ENCODE data around the gene RNF2.
"Not testable (repeated sequence)": the region's sequence is repeated elsewhere in the genome, so short reads cannot be mapped to it uniquely, and the experiment has no call there.

The RNF2 gene

GRCh38 chr1:185044981-185045813 lies at the start of gene RNF2:
Gene RNF2, plus strand, starts transcription at chr1:185045558. Its CDS starts 41,996 bp downstream, at chr1:185087554.
- peak within 1 kb of the TSS; percentile 89 to 92 for H3K27ac ChIP-seq
- peaks cover 0 to 16% (median 13%) of the 10 kb centered on the region in 4 donors for H3K4me1 ChIP-seq
- H3K4me3 ChIP-seq: peak within 1 kb of the TSS; percentile 86 to 87
- H3K9me3 ChIP-seq: no peaks in the 10 kb centered on the region
- intact Hi-C loops (cut with DNase I; ENCODE audit: low total_unique reads): loop anchor here (10.0 kb wide), 1 partner anchor 110 kb away; the partner anchor contains the start of genes SWT1 and TRMT1L
- no peak for TF ChIP-seq CTCF (IDR thresholded peaks at IDR 0.05)
- peak; percentile 75 to 86 for DNase-seq
- no peaks in the 10 kb centered on the region for H3K27me3 ChIP-seq
- no peaks in the 10 kb centered on the region for H3K36me3 ChIP-seq

GRCh38 chr1:184999974-185000373 lies 45.4 kb upstream of the RNF2 start:
- H3K9me3 ChIP-seq: not testable (repeated sequence)

GRCh38 chr1:185001312-185001880 lies 44.0 kb upstream of the RNF2 start:
- H3K27ac ChIP-seq; H3K4me3 ChIP-seq; H3K36me3 ChIP-seq; H3K27me3 ChIP-seq; DNase-seq; H3K9me3 ChIP-seq; intact Hi-C loops (cut with DNase I; ENCODE audit: low total_unique reads); H3K4me1 ChIP-seq: not testable (repeated sequence)

More at GRCh38 chr1:184999974-185000373, 45.4 kb upstream of the RNF2 start:
- H3K4me1 ChIP-seq; H3K27me3 ChIP-seq; H3K4me3 ChIP-seq; DNase-seq; H3K36me3 ChIP-seq; intact Hi-C loops (cut with DNase I; ENCODE audit: low total_unique reads); H3K27ac ChIP-seq: not testable (repeated sequence)

GRCh38 chr1:185008838-185009237 lies 36.5 kb upstream of the RNF2 start:
- no peaks in the 10 kb centered on the region for H3K4me1 ChIP-seq
- intact Hi-C loops (cut with DNase I; ENCODE audit: low total_unique reads): no loop called here
- H3K36me3 ChIP-seq: no peaks in the 10 kb centered on the region
- DNase-seq: no peak
- H3K9me3 ChIP-seq: no peaks in the 10 kb centered on the region
- H3K27me3 ChIP-seq: no peaks in the 10 kb centered on the region
- H3K27ac ChIP-seq: no peak overlapping the region
- no peak for TF ChIP-seq CTCF (IDR thresholded peaks at IDR 0.05)
- no peak overlapping the region for H3K4me3 ChIP-seq

GRCh38 chr1:185010361-185010760 lies 35.0 kb upstream of the RNF2 start:
- no peak overlapping the region for H3K4me3 ChIP-seq
- TF ChIP-seq CTCF (IDR thresholded peaks at IDR 0.05): no peak
- intact Hi-C loops (cut with DNase I; ENCODE audit: low total_unique reads): no loop called here

GRCh38 chr1:185014941-185015340 lies 30.4 kb upstream of the RNF2 start:
- no peak overlapping the region for H3K4me3 ChIP-seq
- no peaks in the 10 kb centered on the region for H3K36me3 ChIP-seq
- H3K4me1 ChIP-seq: no peaks in the 10 kb centered on the region
- TF ChIP-seq CTCF (IDR thresholded peaks at IDR 0.05): no peak
- intact Hi-C loops (cut with DNase I; ENCODE audit: low total_unique reads): no loop called here
- no peaks in the 10 kb centered on the region for H3K9me3 ChIP-seq
- peaks cover 0 to 3% of the 10 kb centered on the region in 2 donors for H3K27me3 ChIP-seq
- no peak for DNase-seq
- no peak overlapping the region for H3K27ac ChIP-seq

More at GRCh38 chr1:185010361-185010760, 35.0 kb upstream of the RNF2 start:
- H3K4me1 ChIP-seq: no peaks in the 10 kb centered on the region
- no peak for DNase-seq
- no peaks in the 10 kb centered on the region for H3K36me3 ChIP-seq
- no peak overlapping the region for H3K27ac ChIP-seq
- H3K27me3 ChIP-seq: peaks cover 0 to 3% of the 10 kb centered on the region in 2 donors
- no peaks in the 10 kb centered on the region for H3K9me3 ChIP-seq

All from tibial artery (tissue), 4 donors.